ENCODE results near the gene CES5A. TPM values are rescaled to one million over a fixed set of nuclear protein-coding genes. Genes with fewer than 3 reads are reported as not detected.
"Not testable (repeated sequence)": the region's sequence is repeated elsewhere in the genome, so short reads cannot be mapped to it uniquely, and the experiment has no call there.

The CES5A gene
- not detected for total RNA-seq

GRCh38 chr16:55875273-55875672 lies at the start of gene CES5A:
Gene CES5A, minus strand, starts transcription at chr16:55875373. Its CDS starts 152 bp downstream, at chr16:55875221.
- Mint-ChIP-seq H3K27ac (no peak within 1 kb of the TSS), H3K9me3 (peaks cover 0 to 6% of the 10 kb centered on the region in 2 donors), H3K36me3 (no peaks in the 10 kb centered on the region)
- DNase-seq (ENCODE audit: low spot score in 2 of 2) (no peak), ATAC-seq (no peak)

GRCh38 chr16:55922662-55923061 lies 47.5 kb upstream of the CES5A start:
- H3K36me3 Mint-ChIP-seq, result peaks cover 0 to 14% of the 10 kb centered on the region in 2 donors
- H3K27ac Mint-ChIP-seq, result no peak overlapping the region
- ATAC-seq (no peak), DNase-seq (ENCODE audit: low spot score in 2 of 2) (no peak)
- peaks cover 5 to 7% of the 10 kb centered on the region in 2 donors for H3K9me3 Mint-ChIP-seq

- H3K9me3 Mint-ChIP-seq, result peaks cover 5 to 7% of the 10 kb centered on the region in 2 donors
- DNase-seq (ENCODE audit: low spot score in 2 of 2) (no peak), ATAC-seq (no peak)
- peaks cover 0 to 14% of the 10 kb centered on the region in 2 donors for H3K36me3 Mint-ChIP-seq
- H3K27ac Mint-ChIP-seq, result no peak overlapping the region
Measured at GRCh38 chr16:55917373-55918160, 42.4 kb upstream of the CES5A start.

GRCh38 chr16:55915096-55915827 lies 40.1 kb upstream of the CES5A start:
- DNase-seq (ENCODE audit: low spot score in 2 of 2), result no peak
- ATAC-seq, result no peak
- Mint-ChIP-seq H3K9me3 (peaks cover 0 to 1% of the 10 kb centered on the region in 2 donors), H3K36me3 (peaks cover 0 to 5% of the 10 kb centered on the region in 2 donors), H3K27ac (no peak overlapping the region)

GRCh38 chr16:55914383-55914782 lies 39.2 kb upstream of the CES5A start:
- Mint-ChIP-seq H3K36me3 (no peaks in the 10 kb centered on the region), H3K9me3 (no peaks in the 10 kb centered on the region), H3K27ac (no peak overlapping the region)
- ATAC-seq (no peak), DNase-seq (ENCODE audit: low spot score in 2 of 2) (no peak)

- H3K9me3 Mint-ChIP-seq, result no peaks in the 10 kb centered on the region
- H3K36me3 Mint-ChIP-seq, result no peaks in the 10 kb centered on the region
- no peak overlapping the region for H3K27ac Mint-ChIP-seq
- DNase-seq (ENCODE audit: low spot score in 2 of 2) (no peak), ATAC-seq (no peak)
Measured at GRCh38 chr16:55913716-55914115, 38.5 kb upstream of the CES5A start.

GRCh38 chr16:55913121-55913520 lies 37.9 kb upstream of the CES5A start:
- H3K9me3 Mint-ChIP-seq; ATAC-seq; H3K36me3 Mint-ChIP-seq; H3K27ac Mint-ChIP-seq; DNase-seq (ENCODE audit: low spot score in 2 of 2): not testable (repeated sequence)

GRCh38 chr16:55912022-55912421 lies 36.8 kb upstream of the CES5A start:
- Mint-ChIP-seq H3K27ac (no peak overlapping the region), H3K9me3 (no peaks in the 10 kb centered on the region), H3K36me3 (no peaks in the 10 kb centered on the region)
- DNase-seq (ENCODE audit: low spot score in 2 of 2), result no peak
- ATAC-seq, result no peak

GRCh38 chr16:55911616-55912015 lies 36.4 kb upstream of the CES5A start:
- ATAC-seq, result no peak
- Mint-ChIP-seq H3K27ac (no peak overlapping the region), H3K36me3 (no peaks in the 10 kb centered on the region), H3K9me3 (no peaks in the 10 kb centered on the region)
- DNase-seq (ENCODE audit: low spot score in 2 of 2), result no peak

- Mint-ChIP-seq H3K36me3 (no peaks in the 10 kb centered on the region), H3K27ac (no peak overlapping the region), H3K9me3 (no peaks in the 10 kb centered on the region)
- DNase-seq (ENCODE audit: low spot score in 2 of 2) (no peak), ATAC-seq (no peak)
Measured at GRCh38 chr16:55909876-55910275, 34.7 kb upstream of the CES5A start.

- DNase-seq (ENCODE audit: low spot score in 2 of 2) (no peak), ATAC-seq (no peak)
- Mint-ChIP-seq H3K9me3 (peaks cover 9 to 10% of the 10 kb centered on the region in 2 donors), H3K27ac (no peak overlapping the region), H3K36me3 (peaks cover 2 to 3% of the 10 kb centered on the region in 2 donors)
Measured at GRCh38 chr16:55908641-55909040, 33.5 kb upstream of the CES5A start.

GRCh38 chr16:55907661-55908060 lies 32.5 kb upstream of the CES5A start:
- Mint-ChIP-seq H3K27ac (no peak overlapping the region), H3K9me3 (peaks cover 15 to 19% of the 10 kb centered on the region in 2 donors), H3K36me3 (peaks cover 5 to 7% of the 10 kb centered on the region in 2 donors)
- DNase-seq (ENCODE audit: low spot score in 2 of 2), result no peak
- ATAC-seq, result no peak

GRCh38 chr16:55906123-55906522 lies 30.9 kb upstream of the CES5A start:
- Mint-ChIP-seq H3K27ac (no peak overlapping the region), H3K36me3 (peaks cover 5 to 7% of the 10 kb centered on the region in 2 donors), H3K9me3 (peaks cover 17 to 21% of the 10 kb centered on the region in 2 donors)
- no peak for DNase-seq (ENCODE audit: low spot score in 2 of 2)
- no peak for ATAC-seq

- ATAC-seq (no peak), DNase-seq (ENCODE audit: low spot score in 2 of 2) (no peak)
- peaks cover 5 to 7% of the 10 kb centered on the region in 2 donors for H3K36me3 Mint-ChIP-seq
- no peak overlapping the region for H3K27ac Mint-ChIP-seq
- H3K9me3 Mint-ChIP-seq, result peaks cover 17 to 21% of the 10 kb centered on the region in 2 donors
Measured at GRCh38 chr16:55905651-55906050, 30.5 kb upstream of the CES5A start.

- Mint-ChIP-seq H3K27ac (no peak overlapping the region), H3K9me3 (peaks cover 17 to 33% of the 10 kb centered on the region in 2 donors), H3K36me3 (peaks cover 5 to 7% of the 10 kb centered on the region in 2 donors)
- DNase-seq (ENCODE audit: low spot score in 2 of 2) (no peak), ATAC-seq (no peak)
Measured at GRCh38 chr16:55901566-55902217, 26.5 kb upstream of the CES5A start.

- Mint-ChIP-seq H3K27ac (no peak overlapping the region), H3K36me3 (peaks cover 5 to 7% of the 10 kb centered on the region in 2 donors), H3K9me3 (peaks cover 17 to 38% of the 10 kb centered on the region in 2 donors)
- DNase-seq (ENCODE audit: low spot score in 2 of 2) (no peak), ATAC-seq (peak; percentile 48 to 53)
Measured at GRCh38 chr16:55900616-55901393, 25.6 kb upstream of the CES5A start.
